Endothelial cell of umbilical vein (primary cell): ENCODE data around the gene TBL1Y. TPM values are rescaled to one million over a fixed set of nuclear protein-coding genes. Genes with fewer than 3 reads are reported as not detected.

Source experiments
- BruUV-seq: library from RNA; stranded (reverse); fragments of 400-500 nt; replicated peaks from 2 replicates; lab custom pipeline; 2021; lab: Mats Ljungman, UMichigan
- CTCF ChIA-PET: fragments of 300-600, 350-600 bp; sonication (Branson Sonifier 250); formaldehyde crosslinking; loops from one replicate; lab custom pipeline; 2021; ENCODE audit warnings: antibody characterized with exemption, inconsistent platforms; lab: Charles Lee
- POLR2A ChIA-PET: fragments of 300-600, 350-600 bp; sonication (Branson Sonifier 250); formaldehyde crosslinking; loops from one replicate; lab custom pipeline; 2021; ENCODE audit warnings: antibody characterized with exemption, inconsistent platforms; lab: Charles Lee
- DNase-seq: peaks from one replicate; pipeline ENCODE4 v3.0.0-alpha.2; 2011; ENCODE audit warnings: low read depth, low spot score
- FAIRE-seq: peaks from 2 replicates; lab custom pipeline; 2011; peaks lifted over from hg19 to GRCh38; lab: Jason Lieb, UNC
- H2AFZ ChIP-seq: 2 replicates; pipeline ENCODE4 v1.6.0; 2012; ENCODE audit warnings: low read depth, low read length, control low read depth, inconsistent platforms
- H3K27ac ChIP-seq: 2 replicates; pipeline ENCODE4 v1.5.1; 2011; ENCODE audit warnings: low read depth, mild to moderate bottlenecking, control low read depth, low read length, moderate library complexity; ENCODE audit not compliant: insufficient read depth
- H3K27me3 ChIP-seq, 2 experiments: 2 replicates each; pipeline versions ENCODE4 v1.6.0 to v1.6.1; 2011; ENCODE audit warnings: low read length in 2 of 2, mixed read lengths in 1 of 2; ENCODE audit not compliant: control insufficient read depth in 2 of 2, insufficient read depth in 2 of 2
- H3K36me3 ChIP-seq, 2 experiments: 2 replicates in 1 of 2; 3 replicates in 1 of 2; pipeline ENCODE4 v1.5.1; 2011; ENCODE audit warnings: low read length in 2 of 2, mild to moderate bottlenecking in 1 of 2, moderate library complexity in 1 of 2; ENCODE audit not compliant: control insufficient read depth in 2 of 2, insufficient read depth in 2 of 2; ENCODE audit errors: extremely low read depth in 1 of 2
- H3K4me1 ChIP-seq: 3 replicates; pipeline ENCODE4 v1.5.1; 2011; ENCODE audit warnings: mild to moderate bottlenecking, low read length; ENCODE audit not compliant: control insufficient read depth, insufficient read depth; ENCODE audit errors: extremely low read depth
- H3K4me2 ChIP-seq: 2 replicates; pipeline ENCODE4 v1.6.1; 2011; ENCODE audit warnings: low read length, control low read depth, mixed read lengths; ENCODE audit not compliant: insufficient read depth
- H3K4me3 ChIP-seq, 3 experiments: fragments of 200-600 bp in 1 of 3; sonication (generic), shearing (Covaris generic) in 1 of 3; replicated peaks in 1 of 3; 2 replicates each; pipeline ENCODE4 v1.5.1; 2011 to 2016; ENCODE audit warnings: control low read depth in 3 of 3, low read length in 3 of 3, mild to moderate bottlenecking in 2 of 3, inconsistent platforms in 1 of 3, low read depth in 1 of 3, moderate library complexity in 1 of 3; ENCODE audit not compliant: insufficient read depth in 1 of 3
- H3K79me2 ChIP-seq: 2 replicates; pipeline ENCODE4 v1.6.0; 2012; ENCODE audit warnings: low read length, inconsistent platforms; ENCODE audit not compliant: control insufficient read depth, insufficient read depth
- H3K9ac ChIP-seq: replicated peaks from 2 replicates; pipeline ENCODE3; 2011; ENCODE audit warnings: low read length, control low read depth; ENCODE audit not compliant: insufficient read depth; ENCODE audit errors: extremely low read depth
- H3K9me1 ChIP-seq: replicated peaks from 3 replicates; pipeline ENCODE4 v1.6.0; 2011; ENCODE audit warnings: mild to moderate bottlenecking, low read length; ENCODE audit not compliant: control insufficient read depth, insufficient read depth; ENCODE audit errors: extremely low read depth
- H3K9me3 ChIP-seq: replicated peaks from 2 replicates; pipeline ENCODE4 v1.5.1; 2012; ENCODE audit warnings: low read length, inconsistent platforms; ENCODE audit not compliant: control insufficient read depth, insufficient read depth
- H4K20me1 ChIP-seq: replicated peaks from 2 replicates; pipeline ENCODE3; 2011; ENCODE audit warnings: mild to moderate bottlenecking, low read length; ENCODE audit not compliant: control insufficient read depth, insufficient read depth; ENCODE audit errors: extremely low read depth
- EZH2 ChIP-seq: IDR thresholded peaks from 2 replicates; pipeline ENCODE4 v1.6.1; 2012; ENCODE audit warnings: borderline replicate concordance, low read depth, mild to moderate bottlenecking, moderate library complexity, low read length, inconsistent platforms; ENCODE audit not compliant: severe bottlenecking
- FOS ChIP-seq: IDR thresholded peaks from 2 replicates; pipeline ENCODE4 v1.6.1; 2011; ENCODE audit warnings: mild to moderate bottlenecking, low read length, moderate library complexity, borderline replicate concordance; ENCODE audit not compliant: insufficient read depth
- GATA2 ChIP-seq: IDR thresholded peaks from 2 replicates; pipeline ENCODE4 v1.7.0; 2011; ENCODE audit warnings: low read depth, mild to moderate bottlenecking, moderate library complexity, mixed read lengths, low read length; ENCODE audit not compliant: insufficient read length, insufficient read depth
- JUN ChIP-seq: IDR thresholded peaks from 2 replicates; pipeline ENCODE4 v1.6.1; 2011; ENCODE audit warnings: borderline replicate concordance, low read depth; ENCODE audit not compliant: insufficient read length, insufficient read depth
- MAX ChIP-seq: IDR thresholded peaks from 2 replicates; pipeline ENCODE4 v1.6.1; 2011; ENCODE audit not compliant: insufficient read depth, insufficient read length
- MYC ChIP-seq: IDR thresholded peaks from one replicate; pipeline ENCODE4 v1.6.1; 2011; ENCODE audit warnings: mild to moderate bottlenecking, low read depth, low read length
- POLR2A ChIP-seq: IDR thresholded peaks from 2 replicates; pipeline ENCODE4 v1.6.1; 2012; ENCODE audit warnings: low read depth, mild to moderate bottlenecking, control low read depth, low read length
- POLR2AphosphoS5 ChIP-seq: IDR thresholded peaks from 2 replicates; pipeline ENCODE4 v1.6.1; 2012; ENCODE audit warnings: low read depth, mild to moderate bottlenecking, control low read depth, low read length, moderate library complexity; ENCODE audit not compliant: insufficient read depth
- dilution Hi-C: fragments of 300-500 bp; cut with MboI; formaldehyde crosslinking; loops from one replicate; pipeline ENCODE4 v1.15.0; 2019; ENCODE audit warnings: low sequenced_read_pairs; ENCODE audit not compliant: extremely low pct_ligation_motif_present
- intact Hi-C: fragments of 100-400 bp; cut with micrococcal nuclease; formaldehyde crosslinking; loops from one replicate; pipeline ENCODE4 v1.10.0; 2022
- polyA plus RNA-seq, 4 experiments: library from polyadenylated mRNA; depleted of rRNA in 3 of 4; stranded (reverse) in 3 of 4; unstranded in 1 of 4; fragments of >200 nt; gene quantifications; 2 replicates each; pipeline versions ENCODE4 v1.2.1 to v1.2.3, GENCODE V29; 2011 to 2012; ENCODE audit warnings: missing spikeins in 1 of 4
- total RNA-seq: library from RNA; stranded (reverse); gene quantifications from 2 replicates; pipeline ENCODE4 v1.2.3, GENCODE V29; 2021
- TF ChIP-seq, protein P1 (sequence below), 2 donors: IDR thresholded peaks; 1 replicate in 1 of 2; 2 replicates in 1 of 2; pipeline ENCODE4 v1.5.1; 2011; ENCODE audit warnings: low read length in 2 of 2, mild to moderate bottlenecking in 2 of 2, moderate library complexity in 2 of 2, control low read depth in 1 of 2, inconsistent platforms in 1 of 2, low read depth in 1 of 2; ENCODE audit not compliant: insufficient read depth in 1 of 2; ENCODE audit errors: extremely low read depth in 1 of 2

The TBL1Y gene
- total and polyA plus RNA-seq, 2 donors (not counting 3 experiments of a cell fraction or from before 2014, with no cell fraction given): not detected

GRCh38 chrY:6987811-6988210 is 77.3 kb downstream of the TBL1Y start:
- no peak for FAIRE-seq
- CTCF ChIA-PET: no interaction called here
- no peak overlapping the region for H2AFZ ChIP-seq

More at GRCh38 chrY:6987811-6988210, 77.3 kb downstream of the TBL1Y start:
- no peak for DNase-seq
- BruUV-seq: no TSS peak
- no peak overlapping the region for H3K4me2 ChIP-seq
- H3K36me3 ChIP-seq: no peaks in the 10 kb centered on the region
- H3K9me3 ChIP-seq: no peaks in the 10 kb centered on the region
- intact Hi-C loops: no loop called here
- no peak for TF ChIP-seq FOS
- no peak for TF ChIP-seq JUN
- no peak for TF ChIP-seq GATA2
- no peak for TF ChIP-seq MAX
- no peak for TF ChIP-seq MYC
- no peak for TF ChIP-seq EZH2
- TF ChIP-seq, protein P1, sequence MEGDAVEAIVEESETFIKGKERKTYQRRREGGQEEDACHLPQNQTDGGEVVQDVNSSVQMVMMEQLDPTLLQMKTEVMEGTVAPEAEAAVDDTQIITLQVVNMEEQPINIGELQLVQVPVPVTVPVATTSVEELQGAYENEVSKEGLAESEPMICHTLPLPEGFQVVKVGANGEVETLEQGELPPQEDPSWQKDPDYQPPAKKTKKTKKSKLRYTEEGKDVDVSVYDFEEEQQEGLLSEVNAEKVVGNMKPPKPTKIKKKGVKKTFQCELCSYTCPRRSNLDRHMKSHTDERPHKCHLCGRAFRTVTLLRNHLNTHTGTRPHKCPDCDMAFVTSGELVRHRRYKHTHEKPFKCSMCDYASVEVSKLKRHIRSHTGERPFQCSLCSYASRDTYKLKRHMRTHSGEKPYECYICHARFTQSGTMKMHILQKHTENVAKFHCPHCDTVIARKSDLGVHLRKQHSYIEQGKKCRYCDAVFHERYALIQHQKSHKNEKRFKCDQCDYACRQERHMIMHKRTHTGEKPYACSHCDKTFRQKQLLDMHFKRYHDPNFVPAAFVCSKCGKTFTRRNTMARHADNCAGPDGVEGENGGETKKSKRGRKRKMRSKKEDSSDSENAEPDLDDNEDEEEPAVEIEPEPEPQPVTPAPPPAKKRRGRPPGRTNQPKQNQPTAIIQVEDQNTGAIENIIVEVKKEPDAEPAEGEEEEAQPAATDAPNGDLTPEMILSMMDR (IDR thresholded peaks at IDR 0.05; ENCODE audit: extremely low read depth in 1 of 2, insufficient read depth in 1 of 2, low read depth in 1 of 2, low read length in 2 of 2): no peak
- TF ChIP-seq POLR2AphosphoS5: no peak
- TF ChIP-seq POLR2A: no peak
- no peak overlapping the region for H3K27ac ChIP-seq
- H3K79me2 ChIP-seq: no peaks in the 10 kb centered on the region
- H3K27me3 ChIP-seq: no peaks in the 10 kb centered on the region
- POLR2A ChIA-PET: no interaction called here
- dilution Hi-C loops: no loop called here
- no peaks in the 10 kb centered on the region for H4K20me1 ChIP-seq
- H3K9me1 ChIP-seq: no peaks in the 10 kb centered on the region
- H3K9ac ChIP-seq: no peak overlapping the region
- no peaks in the 10 kb centered on the region for H3K4me1 ChIP-seq
- no peak overlapping the region for H3K4me3 ChIP-seq
